IMR-90 (cell line): ENCODE measurements around the gene CREB3L1. TPM values are rescaled to one million over a fixed set of nuclear protein-coding genes. Genes with fewer than 3 reads are reported as not detected.

ENCODE experiments used
- ATAC-seq: fragments of 200-7000 bp; cut with Tn5 transposase; 2 replicates; pipeline ENCODE4 v1.9.1; 2020; ENCODE audit warnings: low read depth, mild to moderate bottlenecking, moderate library complexity
- BruUV-seq: library from RNA; stranded (reverse); fragments of 400-500 nt; replicated peaks from 2 replicates; lab custom pipeline; 2021; lab: Mats Ljungman, UMichigan
- CTCF ChIA-PET: fragments of 300-600 bp; formaldehyde crosslinking; extraction: SDS; loops from one replicate; lab custom pipeline; 2021; ENCODE audit warnings: antibody characterized with exemption; lab: Yijun Ruan, JAX
- POLR2A ChIA-PET: fragments of 300-600 bp; sonication (Branson Sonifier 250); formaldehyde crosslinking; loops from one replicate; lab custom pipeline; 2022; ENCODE audit warnings: antibody characterized with exemption; ENCODE audit not compliant: unreplicated experiment; lab: Charles Lee
- DNase-seq: peaks from one replicate; pipeline ENCODE4 v3.0.0; 2013
- H2AFZ ChIP-seq: replicated peaks from 2 replicates; pipeline ENCODE3; 2013; ENCODE audit warnings: low read length, mild to moderate bottlenecking; ENCODE audit not compliant: poor library complexity
- H2AK5ac ChIP-seq: 2 replicates; pipeline ENCODE4 v1.6.1; 2013; ENCODE audit warnings: low read depth, low read length, inconsistent platforms
- H2AK9ac ChIP-seq: replicated peaks from 2 replicates; pipeline ENCODE3; 2013; ENCODE audit warnings: mild to moderate bottlenecking, low read depth, low read length, moderate library complexity; ENCODE audit not compliant: poor library complexity
- H2BK120ac ChIP-seq: 2 replicates; pipeline ENCODE4 v1.6.1; 2013; ENCODE audit warnings: low read depth, low read length, inconsistent platforms
- H2BK15ac ChIP-seq: 3 replicates; pipeline ENCODE4 v1.6.1; 2013; ENCODE audit warnings: low read depth, low read length, inconsistent platforms
- H2BK20ac ChIP-seq: 2 replicates; pipeline ENCODE4 v1.6.1; 2013; ENCODE audit warnings: low read depth, mild to moderate bottlenecking, inconsistent platforms, low read length, moderate library complexity
- H2BK5ac ChIP-seq: 2 replicates; pipeline ENCODE4 v1.6.1; 2013; ENCODE audit warnings: mild to moderate bottlenecking, low read depth, low read length, inconsistent platforms; ENCODE audit not compliant: poor library complexity, severe bottlenecking
- H3K14ac ChIP-seq: replicated peaks from 2 replicates; pipeline ENCODE4 v1.6.1; 2013; ENCODE audit warnings: low read depth, low read length, inconsistent platforms
- H3K18ac ChIP-seq: 2 replicates; pipeline ENCODE4 v1.6.1; 2013; ENCODE audit warnings: low read depth, low read length, control low read depth
- H3K23ac ChIP-seq: 2 replicates; pipeline ENCODE4 v1.6.1; 2013; ENCODE audit warnings: low read depth, low read length, inconsistent platforms
- H3K27ac ChIP-seq: 2 replicates; pipeline ENCODE4 v1.5.1; 2013; ENCODE audit warnings: mild to moderate bottlenecking, control low read depth, low read length; ENCODE audit not compliant: insufficient read depth
- H3K27me3 ChIP-seq: 2 replicates; pipeline ENCODE4 v1.6.1; 2013; ENCODE audit warnings: low read length; ENCODE audit not compliant: control insufficient read depth, insufficient read depth
- H3K36me3 ChIP-seq: 2 replicates; pipeline ENCODE4 v1.6.1; 2013; ENCODE audit warnings: low read length, mixed read lengths; ENCODE audit not compliant: control insufficient read depth, insufficient read depth
- H3K4ac ChIP-seq: 2 replicates; pipeline ENCODE4 v1.6.1; 2013; ENCODE audit warnings: low read depth, low read length, inconsistent platforms
- H3K4me1 ChIP-seq: 2 replicates; pipeline ENCODE4 v1.6.1; 2013; ENCODE audit warnings: low read length, mixed read lengths; ENCODE audit not compliant: control insufficient read depth, insufficient read depth
- H3K4me2 ChIP-seq: 2 replicates; pipeline ENCODE4 v1.6.1; 2013; ENCODE audit warnings: low read depth, mild to moderate bottlenecking, control low read depth, low read length, moderate library complexity
- H3K4me3 ChIP-seq: 2 replicates; pipeline ENCODE4 v1.5.1; 2013; ENCODE audit warnings: low read depth, mild to moderate bottlenecking, control low read depth, low read length, moderate library complexity; ENCODE audit not compliant: insufficient read depth
- H3K56ac ChIP-seq: 2 replicates; pipeline ENCODE4 v1.6.1; 2013; ENCODE audit warnings: low read length, inconsistent platforms; ENCODE audit not compliant: insufficient read depth; ENCODE audit errors: extremely low read depth
- H3K79me1 ChIP-seq, 2 experiments: 2 replicates each; pipeline ENCODE4 v1.6.1; 2013; ENCODE audit warnings: low read length in 2 of 2, inconsistent platforms in 1 of 2, low read depth in 1 of 2
- H3K9ac ChIP-seq: 2 replicates; pipeline ENCODE4 v1.6.1; 2013; ENCODE audit warnings: low read depth, low read length, control low read depth
- H3K9me1 ChIP-seq: 2 replicates; pipeline ENCODE4 v1.6.1; 2013; ENCODE audit warnings: low read length, inconsistent platforms; ENCODE audit not compliant: insufficient read depth
- H3K9me3 ChIP-seq: 2 replicates; pipeline ENCODE4 v1.6.1; 2013; ENCODE audit warnings: low read length; ENCODE audit not compliant: control insufficient read depth, insufficient read depth
- H4K20me1 ChIP-seq: 2 replicates; pipeline ENCODE4 v1.6.1; 2013; ENCODE audit warnings: low read length, inconsistent platforms; ENCODE audit not compliant: insufficient read depth
- H4K5ac ChIP-seq: 2 replicates; pipeline ENCODE4 v1.6.1; 2013; ENCODE audit warnings: mild to moderate bottlenecking, low read depth, low read length, control low read depth
- H4K8ac ChIP-seq, 2 experiments: 2 replicates each; pipeline ENCODE4 v1.6.1; 2013; ENCODE audit warnings: low read depth in 2 of 2, low read length in 2 of 2, control low read depth in 1 of 2, inconsistent platforms in 1 of 2
- H4K91ac ChIP-seq: 2 replicates; pipeline ENCODE4 v1.6.1; 2013; ENCODE audit warnings: low read depth, low read length, inconsistent platforms; ENCODE audit not compliant: insufficient read depth
- BHLHE40 ChIP-seq: fragments of 150-350 bp; IDR thresholded peaks from 2 replicates; pipeline ENCODE4 v1.6.1; 2016; ENCODE audit warnings: mild to moderate bottlenecking, low read depth, low read length
- CEBPB ChIP-seq: IDR thresholded peaks from 2 replicates; pipeline ENCODE4 v1.6.1; 2012; ENCODE audit warnings: low read depth, low read length, improper control_type of control experiment
- CHD1 ChIP-seq: IDR thresholded peaks from 2 replicates; pipeline ENCODE4 v1.6.1; 2012; ENCODE audit warnings: low read depth, low read length, improper control_type of control experiment
- FOS ChIP-seq: fragments of 150-350 bp; IDR thresholded peaks from 2 replicates; pipeline ENCODE4 v1.6.1; 2016; ENCODE audit warnings: low read depth, low read length
- MAFK ChIP-seq: IDR thresholded peaks from 2 replicates; pipeline ENCODE4 v1.6.1; 2012; ENCODE audit warnings: low read depth, low read length, improper control_type of control experiment
- MAZ ChIP-seq: IDR thresholded peaks from 2 replicates; pipeline ENCODE4 v1.6.1; 2012; ENCODE audit warnings: low read depth, mild to moderate bottlenecking, low read length, improper control_type of control experiment, moderate library complexity, borderline replicate concordance
- MXI1 ChIP-seq: IDR thresholded peaks from 2 replicates; pipeline ENCODE4 v1.6.1; 2012; ENCODE audit warnings: low read depth, mild to moderate bottlenecking, low read length, moderate library complexity, borderline replicate concordance
- NFE2L2 ChIP-seq: fragments of 150-350 bp; IDR thresholded peaks from 2 replicates; pipeline ENCODE4 v1.6.1; 2016; ENCODE audit warnings: low read depth, mild to moderate bottlenecking, low read length
- POLR2A ChIP-seq: IDR thresholded peaks from 2 replicates; pipeline ENCODE4 v1.6.1; 2012; ENCODE audit warnings: mild to moderate bottlenecking, low read depth, low read length
- RAD21 ChIP-seq: IDR thresholded peaks from 2 replicates; pipeline ENCODE4 v1.6.1; 2012; ENCODE audit warnings: low read length, improper control_type of control experiment
- RCOR1 ChIP-seq: IDR thresholded peaks from 2 replicates; pipeline ENCODE4 v1.6.1; 2012; ENCODE audit warnings: mild to moderate bottlenecking, low read length, improper control_type of control experiment; ENCODE audit not compliant: insufficient replicate concordance
- RFX5 ChIP-seq: IDR thresholded peaks from 2 replicates; pipeline ENCODE4 v1.8.0; 2012; ENCODE audit warnings: low read depth, mild to moderate bottlenecking, low read length, moderate library complexity
- SMC3 ChIP-seq: fragments of 150-350 bp; IDR thresholded peaks from 2 replicates; pipeline ENCODE4 v1.6.1; 2016; ENCODE audit warnings: low read depth, mild to moderate bottlenecking, antibody characterized with exemption, low read length, moderate library complexity
- WGBS, 2 experiments: methylation state at CpG; one replicate each; pipeline versions ENCODE4 v1.1.5 to v1.1.7; 2013; ENCODE audit warnings: missing lambda C conversion rate in 2 of 2; ENCODE audit not compliant: insufficient read length in 1 of 2; ENCODE audit errors: extremely low coverage in 2 of 2; 5-methylcytosine and 5-hydroxymethylcytosine counted together
- dilution Hi-C: fragments of 300-500 bp; cut with HindIII; formaldehyde crosslinking; loops from one replicate; pipeline ENCODE4 v1.14.3; 2018; ENCODE audit warnings: low sequenced_read_pairs; ENCODE audit not compliant: unreplicated experiment
- in situ Hi-C: fragments of 300-500 bp; cut with MboI; formaldehyde crosslinking; loops from 3 replicates; pipeline ENCODE4 v1.14.3; 2019; ENCODE audit warnings: low sequenced_read_pairs, inconsistent platforms, mixed read lengths
- intact Hi-C: fragments of 100-400 bp; cut with micrococcal nuclease; formaldehyde crosslinking; loops from 2 replicates; pipeline ENCODE4 v1.10.0; 2022
- polyA plus RNA-seq, 3 experiments: library from polyadenylated mRNA; depleted of rRNA; stranded (reverse); fragments of >200 nt; gene quantifications; 2 replicates each; pipeline ENCODE4 v1.2.3, GENCODE V29; 2012; ENCODE audit warnings: low replicate concordance in 1 of 3
- total RNA-seq: library from RNA; depleted of rRNA; stranded (reverse); fragments of >200 nt; gene quantifications from 2 replicates; pipeline ENCODE4 v1.2.3, GENCODE V29; 2012
- TF ChIP-seq, protein P1 (sequence below): conservative IDR thresholded peaks from 2 replicates; pipeline ENCODE4 v1.5.1; 2012; ENCODE audit warnings: mild to moderate bottlenecking, low read depth, low read length, improper control_type of control experiment
- TF ChIP-seq, protein P2 (sequence below): fragments of 150-350 bp; IDR thresholded peaks from 2 replicates; pipeline ENCODE4 v1.6.1; 2016; ENCODE audit warnings: low read depth, mild to moderate bottlenecking, low read length, moderate library complexity, borderline replicate concordance
- TF ChIP-seq, protein P3 (sequence below): fragments of 150-350 bp; IDR thresholded peaks from 2 replicates; pipeline ENCODE4 v1.6.1; 2017; ENCODE audit warnings: mild to moderate bottlenecking, antibody characterized with exemption, low read length, low read depth

CREB3L1 gene
- total and polyA plus RNA-seq, 2 of the 4 experiments (the other 2 are of a cell fraction) = 8.1 to 82.3 TPM

GRCh38 chr11:46264030-46264429, 13.4 kb upstream of the CREB3L1 start:
- H3K4me3 ChIP-seq = no peak overlapping the region
- H4K20me1 ChIP-seq = no peaks in the 10 kb centered on the region
- H4K5ac ChIP-seq = no peak overlapping the region
- H3K9me3 ChIP-seq = no peaks in the 10 kb centered on the region
- no peaks in the 10 kb centered on the region for H3K4me1 ChIP-seq
- POLR2A ChIA-PET = no interaction called here
- dilution Hi-C loops (no loop called here), in situ Hi-C loops (no loop called here), intact Hi-C loops (no loop called here)
- H3K4ac ChIP-seq = no peak overlapping the region
- no peak overlapping the region for H3K23ac ChIP-seq
- no peak for TF ChIP-seq POLR2A
- TF ChIP-seq RCOR1 = no peak
- TF ChIP-seq FOS = no peak
- TF ChIP-seq CHD1 = no peak
- TF ChIP-seq MAZ = no peak
- no peak for TF ChIP-seq RFX5
- no peak for TF ChIP-seq CEBPB
- no peak for TF ChIP-seq BHLHE40
- TF ChIP-seq RAD21 = no peak
- TF ChIP-seq, protein P1, sequence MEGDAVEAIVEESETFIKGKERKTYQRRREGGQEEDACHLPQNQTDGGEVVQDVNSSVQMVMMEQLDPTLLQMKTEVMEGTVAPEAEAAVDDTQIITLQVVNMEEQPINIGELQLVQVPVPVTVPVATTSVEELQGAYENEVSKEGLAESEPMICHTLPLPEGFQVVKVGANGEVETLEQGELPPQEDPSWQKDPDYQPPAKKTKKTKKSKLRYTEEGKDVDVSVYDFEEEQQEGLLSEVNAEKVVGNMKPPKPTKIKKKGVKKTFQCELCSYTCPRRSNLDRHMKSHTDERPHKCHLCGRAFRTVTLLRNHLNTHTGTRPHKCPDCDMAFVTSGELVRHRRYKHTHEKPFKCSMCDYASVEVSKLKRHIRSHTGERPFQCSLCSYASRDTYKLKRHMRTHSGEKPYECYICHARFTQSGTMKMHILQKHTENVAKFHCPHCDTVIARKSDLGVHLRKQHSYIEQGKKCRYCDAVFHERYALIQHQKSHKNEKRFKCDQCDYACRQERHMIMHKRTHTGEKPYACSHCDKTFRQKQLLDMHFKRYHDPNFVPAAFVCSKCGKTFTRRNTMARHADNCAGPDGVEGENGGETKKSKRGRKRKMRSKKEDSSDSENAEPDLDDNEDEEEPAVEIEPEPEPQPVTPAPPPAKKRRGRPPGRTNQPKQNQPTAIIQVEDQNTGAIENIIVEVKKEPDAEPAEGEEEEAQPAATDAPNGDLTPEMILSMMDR = no peak
- TF ChIP-seq MAFK = no peak
- TF ChIP-seq, protein P2, sequence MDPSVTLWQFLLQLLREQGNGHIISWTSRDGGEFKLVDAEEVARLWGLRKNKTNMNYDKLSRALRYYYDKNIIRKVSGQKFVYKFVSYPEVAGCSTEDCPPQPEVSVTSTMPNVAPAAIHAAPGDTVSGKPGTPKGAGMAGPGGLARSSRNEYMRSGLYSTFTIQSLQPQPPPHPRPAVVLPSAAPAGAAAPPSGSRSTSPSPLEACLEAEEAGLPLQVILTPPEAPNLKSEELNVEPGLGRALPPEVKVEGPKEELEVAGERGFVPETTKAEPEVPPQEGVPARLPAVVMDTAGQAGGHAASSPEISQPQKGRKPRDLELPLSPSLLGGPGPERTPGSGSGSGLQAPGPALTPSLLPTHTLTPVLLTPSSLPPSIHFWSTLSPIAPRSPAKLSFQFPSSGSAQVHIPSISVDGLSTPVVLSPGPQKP = no peak
- no peak for TF ChIP-seq SMC3
- TF ChIP-seq, protein P3, sequence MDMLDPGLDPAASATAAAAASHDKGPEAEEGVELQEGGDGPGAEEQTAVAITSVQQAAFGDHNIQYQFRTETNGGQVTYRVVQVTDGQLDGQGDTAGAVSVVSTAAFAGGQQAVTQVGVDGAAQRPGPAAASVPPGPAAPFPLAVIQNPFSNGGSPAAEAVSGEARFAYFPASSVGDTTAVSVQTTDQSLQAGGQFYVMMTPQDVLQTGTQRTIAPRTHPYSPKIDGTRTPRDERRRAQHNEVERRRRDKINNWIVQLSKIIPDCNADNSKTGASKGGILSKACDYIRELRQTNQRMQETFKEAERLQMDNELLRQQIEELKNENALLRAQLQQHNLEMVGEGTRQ = no peak
- no peak for TF ChIP-seq NFE2L2
- no peak for TF ChIP-seq MXI1
- H2AFZ ChIP-seq = no peak overlapping the region
- no peak overlapping the region for H4K8ac ChIP-seq
- no peak overlapping the region for H4K91ac ChIP-seq
- H3K27me3 ChIP-seq = peaks cover 2% of the 10 kb centered on the region; the same call in 1 of the 2 replicates
- H3K9me1 ChIP-seq = 0 out of 2 replicates have a peak, but pooled peaks cover 3% of the 10 kb centered on the region
- no peak overlapping the region for H2BK20ac ChIP-seq
- BruUV-seq = no TSS peak
- H3K56ac ChIP-seq = no peak overlapping the region
- H2BK15ac ChIP-seq = no peak overlapping the region
- H2BK5ac ChIP-seq = no peak overlapping the region
- H2AK5ac ChIP-seq = no peak overlapping the region
- ATAC-seq = no peak
- no peak for DNase-seq
- CTCF ChIA-PET = no interaction called here
- no peak overlapping the region for H3K4me2 ChIP-seq
- H2BK120ac ChIP-seq = no peak overlapping the region
- H3K9ac ChIP-seq = no peak overlapping the region
- H2AK9ac ChIP-seq = no peak overlapping the region
- 80% methylated on average over 1 of the region's 4 CpGs; no CpG with 5 or more reads in 1 of the 2 experiments for WGBS, 2 experiments
- H3K36me3 ChIP-seq = no peaks in the 10 kb centered on the region
- H3K18ac ChIP-seq = no peak overlapping the region
- no peaks in the 10 kb centered on the region for H3K79me1 ChIP-seq
- H3K27ac ChIP-seq = no peak overlapping the region
- H3K14ac ChIP-seq = no peak overlapping the region
